NT2/D1 (cell line): ENCODE results near the gene OR2B2.

ENCODE experiments used
- DNase-seq: peaks from one replicate; pipeline ENCODE4 v3.0.0-alpha.2; 2011; ENCODE audit warnings: low read depth, low spot score
- H3K27me3 ChIP-seq: 2 replicates; pipeline ENCODE4 v1.6.0; 2011; ENCODE audit warnings: mild to moderate bottlenecking; ENCODE audit not compliant: insufficient read length, insufficient read depth
- H3K36me3 ChIP-seq: 2 replicates; pipeline ENCODE4 v1.6.1; 2011; ENCODE audit warnings: mild to moderate bottlenecking, low read length, mixed read lengths; ENCODE audit not compliant: insufficient read depth, insufficient read length
- H3K4me1 ChIP-seq: 2 replicates; pipeline ENCODE4 v1.5.1; 2011; ENCODE audit not compliant: insufficient read depth, insufficient read length
- H3K4me3 ChIP-seq: 2 replicates; pipeline ENCODE4 v1.5.1; 2011; ENCODE audit warnings: low read depth; ENCODE audit not compliant: insufficient read length
- H3K9ac ChIP-seq: 2 replicates; pipeline ENCODE4 v1.6.0; 2011; ENCODE audit warnings: low read depth; ENCODE audit not compliant: insufficient read length
- H3K9me3 ChIP-seq: 2 replicates; pipeline ENCODE4 v1.5.1; 2011; ENCODE audit warnings: mild to moderate bottlenecking, low read length; ENCODE audit not compliant: insufficient read depth
- SUZ12 ChIP-seq: IDR thresholded peaks from 2 replicates; pipeline ENCODE4 v1.6.1; 2011; ENCODE audit not compliant: insufficient read length, insufficient read depth; ENCODE audit errors: extremely low read depth
- YY1 ChIP-seq: IDR thresholded peaks from 2 replicates; pipeline ENCODE4 v1.6.1; 2011; ENCODE audit not compliant: insufficient read length, insufficient read depth
- ZNF274 ChIP-seq: IDR thresholded peaks from 2 replicates; pipeline ENCODE4 v1.6.1; 2011; ENCODE audit warnings: mild to moderate bottlenecking, low read depth, low read length

OR2B2 gene

GRCh38 chr6:27897580-27898206 is 14.5 kb downstream of the OR2B2 start:
- H3K9ac ChIP-seq, result no peak overlapping the region
- no peaks in the 10 kb centered on the region for H3K4me1 ChIP-seq
- H3K27me3 ChIP-seq, result no peaks in the 10 kb centered on the region
- no peak overlapping the region for H3K4me3 ChIP-seq
- no peak for TF ChIP-seq SUZ12
- no peak for TF ChIP-seq ZNF274
- no peak for TF ChIP-seq YY1
- H3K9me3 ChIP-seq, result no peaks in the 10 kb centered on the region
- H3K36me3 ChIP-seq, result no peaks in the 10 kb centered on the region
- DNase-seq, result no peak

DNA sequence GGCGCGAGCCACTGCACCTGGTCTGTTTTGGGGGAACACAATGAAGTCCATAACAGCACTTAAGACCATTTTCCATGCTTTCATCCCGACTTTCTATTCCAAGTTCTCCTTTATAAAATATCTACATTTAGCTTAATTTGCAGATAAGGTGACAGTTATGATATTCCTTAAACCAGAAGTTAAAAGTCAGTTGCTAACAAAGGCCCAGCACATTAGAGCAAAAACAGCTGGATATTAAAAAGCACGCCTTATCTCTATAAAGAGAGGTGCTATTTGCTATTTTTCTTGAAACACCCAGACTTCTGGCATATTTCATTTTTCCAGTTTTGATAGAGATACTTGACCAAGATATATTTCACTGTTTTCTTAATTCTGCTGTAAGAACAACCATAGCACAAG is 15.8 kb downstream of the OR2B2 start:
- no peak for DNase-seq
- Histone ChIP-seq H3K4me1 (no peaks in the 10 kb centered on the region), H3K9ac (peak overlapping the region; percentile 27), H3K36me3 (no peaks in the 10 kb centered on the region), H3K27me3 (no peaks in the 10 kb centered on the region), H3K9me3 (no peaks in the 10 kb centered on the region), H3K4me3 (peak overlapping the region; percentile 6)
- TF ChIP-seq YY1 (no peak), SUZ12 (no peak), ZNF274 (no peak)

- Histone ChIP-seq H3K36me3 (no peaks in the 10 kb centered on the region), H3K4me1 (no peaks in the 10 kb centered on the region), H3K27me3 (no peaks in the 10 kb centered on the region), H3K9ac (peak overlapping the region; percentile 93), H3K9me3 (no peaks in the 10 kb centered on the region), H3K4me3 (peak overlapping the region; percentile 86)
- TF ChIP-seq SUZ12 (no peak), ZNF274 (no peak), YY1 (no peak)
- no peak for DNase-seq
These were observed 17.1 kb downstream of the OR2B2 start for GRCh38 chr6:27894839-27895762.

DNA sequence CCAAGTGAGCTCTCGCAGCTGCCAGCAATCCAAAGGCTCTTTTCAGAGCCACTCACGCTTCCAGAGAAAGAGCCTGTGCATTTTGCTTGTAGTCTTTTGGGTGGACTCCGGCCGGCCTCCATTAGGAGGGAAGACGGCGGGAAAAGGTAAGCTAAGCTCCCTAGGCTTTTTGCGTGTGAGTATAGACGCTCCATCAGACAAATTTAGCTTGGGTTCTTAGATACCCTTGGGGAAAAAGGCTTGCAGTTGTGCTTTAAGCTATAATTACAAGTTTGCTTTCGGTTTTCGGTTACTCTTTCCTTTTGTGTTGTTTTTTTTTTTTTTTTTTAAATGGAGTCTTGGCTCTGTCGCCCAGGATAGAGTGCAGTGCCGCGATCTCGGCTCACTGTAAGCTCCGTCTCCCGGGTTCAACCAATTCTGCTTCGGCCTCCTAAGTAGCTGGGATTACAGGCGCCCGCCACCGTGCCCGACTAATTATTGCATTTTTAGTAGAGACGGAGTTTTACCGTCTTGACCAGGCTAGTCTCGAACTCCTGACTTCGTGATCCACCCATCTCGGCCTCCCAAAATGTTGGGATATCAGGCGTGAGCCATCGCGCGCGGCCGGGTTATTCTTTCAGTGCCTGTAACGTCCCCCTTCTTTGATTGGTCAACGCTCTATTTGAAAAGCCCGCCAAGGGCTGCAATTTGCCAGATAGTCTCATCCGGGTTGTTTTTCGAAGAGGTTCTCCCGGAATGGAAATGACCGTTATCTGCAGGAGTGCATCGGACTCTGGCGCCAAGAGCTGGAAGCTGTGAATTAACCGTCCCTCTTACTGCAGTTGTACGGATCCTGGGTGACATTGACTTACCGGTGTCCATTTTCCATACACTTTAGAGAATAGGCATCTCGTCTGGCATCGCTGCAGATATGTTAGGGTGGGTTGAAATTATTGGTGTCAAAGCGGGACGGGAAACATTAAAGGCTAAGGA is 18.1 kb downstream of the OR2B2 start:
- no peaks in the 10 kb centered on the region for H3K4me1 ChIP-seq
- DNase-seq, result no peak
- H3K27me3 ChIP-seq, result no peaks in the 10 kb centered on the region
- H3K36me3 ChIP-seq, result no peaks in the 10 kb centered on the region
- peak overlapping the region; percentile 93 for H3K9ac ChIP-seq
- H3K4me3 ChIP-seq, result peak overlapping the region; percentile 86
- no peak for TF ChIP-seq SUZ12
- TF ChIP-seq YY1, result no peak
- TF ChIP-seq ZNF274, result no peak
- H3K9me3 ChIP-seq, result no peaks in the 10 kb centered on the region

DNA sequence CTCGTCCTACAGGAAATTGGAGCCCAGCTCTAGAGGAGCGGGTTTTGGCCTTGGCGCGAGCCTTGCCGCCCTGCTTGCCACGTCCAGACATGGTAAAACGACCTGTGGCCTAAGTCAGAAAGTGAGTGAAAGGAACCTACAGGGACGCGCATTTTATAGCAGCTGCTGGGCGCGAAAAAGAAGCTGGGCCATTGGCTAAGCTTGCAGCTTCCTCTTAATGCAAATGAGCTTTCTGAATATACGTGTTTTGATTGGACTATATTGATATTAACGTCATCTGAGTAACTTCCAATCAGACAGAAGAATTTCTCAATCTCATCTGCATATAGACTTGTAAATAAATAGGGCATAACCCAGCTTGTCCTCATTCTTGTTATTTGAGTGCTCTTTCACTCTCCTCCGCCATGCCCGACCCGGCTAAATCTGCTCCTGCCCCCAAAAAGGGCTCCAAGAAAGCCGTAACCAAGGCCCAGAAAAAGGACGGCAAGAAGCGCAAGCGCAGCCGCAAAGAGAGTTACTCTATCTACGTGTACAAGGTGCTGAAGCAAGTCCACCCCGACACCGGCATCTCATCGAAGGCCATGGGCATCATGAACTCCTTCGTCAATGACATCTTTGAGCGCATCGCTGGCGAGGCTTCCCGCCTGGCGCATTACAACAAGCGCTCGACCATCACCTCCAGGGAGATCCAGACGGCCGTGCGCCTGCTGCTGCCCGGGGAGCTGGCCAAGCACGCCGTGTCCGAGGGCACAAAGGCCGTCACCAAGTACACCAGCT is 18.9 kb downstream of the OR2B2 start:
- H3K4me1 ChIP-seq, result no peaks in the 10 kb centered on the region
- no peaks in the 10 kb centered on the region for H3K36me3 ChIP-seq
- peak overlapping the region; percentile 94 for H3K9ac ChIP-seq
- H3K9me3 ChIP-seq, result no peaks in the 10 kb centered on the region
- peak; percentile 86 for DNase-seq
- peak overlapping the region; percentile 86 for H3K4me3 ChIP-seq
- TF ChIP-seq YY1 (no peak), ZNF274 (no peak), SUZ12 (no peak)
- H3K27me3 ChIP-seq, result no peaks in the 10 kb centered on the region

- DNase-seq, result no peak
- Histone ChIP-seq H3K4me3 (peak overlapping the region; percentile 86), H3K9ac (peak overlapping the region; percentile 94), H3K4me1 (no peaks in the 10 kb centered on the region), H3K9me3 (no peaks in the 10 kb centered on the region), H3K36me3 (no peaks in the 10 kb centered on the region), H3K27me3 (no peaks in the 10 kb centered on the region)
- TF ChIP-seq YY1 (no peak), SUZ12 (no peak), ZNF274 (no peak)
These were observed 19.5 kb downstream of the OR2B2 start for GRCh38 chr6:27892649-27893058.
